ENCODE results near the gene SIMC1. TPM values are rescaled to one million over a fixed set of nuclear protein-coding genes. Genes with fewer than 3 reads are reported as not detected.
"Not testable (repeated sequence)": the region's sequence is repeated elsewhere in the genome, so short reads cannot be mapped to it uniquely, and the experiment has no call there.

SIMC1 gene
- total RNA-seq, 2 experiments from 2014 or later: 24.6 to 36.9 TPM

GRCh38 chr5:176290057-176290840 lies 52.0 kb downstream of the SIMC1 start:
- H3K36me3 Mint-ChIP-seq; H3K4me1 Mint-ChIP-seq; DNase-seq; H3K4me3 Mint-ChIP-seq; CTCF ChIA-PET; ATAC-seq; H3K27me3 Mint-ChIP-seq; H3K27ac Mint-ChIP-seq; H3K9me3 Mint-ChIP-seq (ENCODE audit: low read depth): not testable (repeated sequence)

GRCh38 chr5:176305356-176305755 lies 67.1 kb downstream of the SIMC1 start:
- H3K4me1 Mint-ChIP-seq; H3K9me3 Mint-ChIP-seq (ENCODE audit: low read depth); ATAC-seq; H3K4me3 Mint-ChIP-seq; H3K27me3 Mint-ChIP-seq; DNase-seq; CTCF ChIA-PET; H3K27ac Mint-ChIP-seq: not testable (repeated sequence)
- peaks cover 36% of the 10 kb centered on the region for H3K36me3 Mint-ChIP-seq

GRCh38 chr5:176317534-176318374 lies 79.5 kb downstream of the SIMC1 start:
- Mint-ChIP-seq H3K36me3 (peaks cover 21% of the 10 kb centered on the region), H3K27me3 (no peaks in the 10 kb centered on the region), H3K27ac (no peak overlapping the region)

GRCh38 chr5:176319827-176320554 lies 81.8 kb downstream of the SIMC1 start:
- ATAC-seq (no peak), DNase-seq (no peak)
- Mint-ChIP-seq H3K4me1 (no peaks in the 10 kb centered on the region), H3K9me3 (ENCODE audit: low read depth) (no peaks in the 10 kb centered on the region), H3K27me3 (no peaks in the 10 kb centered on the region), H3K36me3 (peaks cover 16% of the 10 kb centered on the region), H3K27ac (no peak overlapping the region), H3K4me3 (no peak overlapping the region)
- CTCF ChIA-PET: no interaction called here

More at GRCh38 chr5:176317534-176318374, 79.5 kb downstream of the SIMC1 start:
- no peak for ATAC-seq
- CTCF ChIA-PET: no interaction called here
- DNase-seq: no peak
- no peak overlapping the region for H3K4me3 Mint-ChIP-seq
- H3K9me3 Mint-ChIP-seq (ENCODE audit: low read depth): no peaks in the 10 kb centered on the region
- no peaks in the 10 kb centered on the region for H3K4me1 Mint-ChIP-seq

GRCh38 chr5:176320577-176320976 lies 82.4 kb downstream of the SIMC1 start:
- Mint-ChIP-seq H3K27ac (no peak overlapping the region), H3K36me3 (peaks cover 10% of the 10 kb centered on the region), H3K27me3 (no peaks in the 10 kb centered on the region), H3K9me3 (ENCODE audit: low read depth) (no peaks in the 10 kb centered on the region), H3K4me3 (no peak overlapping the region), H3K4me1 (no peaks in the 10 kb centered on the region)
- DNase-seq (no peak), ATAC-seq (no peak)
- CTCF ChIA-PET: no interaction called here

GRCh38 chr5:176334031-176334770 lies 96.0 kb downstream of the SIMC1 start:
- no peaks in the 10 kb centered on the region for H3K4me1 Mint-ChIP-seq
- H3K4me3 Mint-ChIP-seq: no peak overlapping the region
- peaks cover 26% of the 10 kb centered on the region for H3K36me3 Mint-ChIP-seq
- H3K27ac Mint-ChIP-seq: no peak overlapping the region
- H3K27me3 Mint-ChIP-seq: no peaks in the 10 kb centered on the region
- peaks cover 6% of the 10 kb centered on the region for H3K9me3 Mint-ChIP-seq (ENCODE audit: low read depth)
- CTCF ChIA-PET: no interaction called here
- no peak for ATAC-seq
- no peak for DNase-seq

- Mint-ChIP-seq H3K4me1 (no peaks in the 10 kb centered on the region), H3K27me3 (no peaks in the 10 kb centered on the region), H3K36me3 (peaks cover 21% of the 10 kb centered on the region), H3K9me3 (ENCODE audit: low read depth) (peaks cover 6% of the 10 kb centered on the region), H3K27ac (no peak overlapping the region), H3K4me3 (no peak overlapping the region)
- CTCF ChIA-PET: no interaction called here
- no peak for DNase-seq
- no peak for ATAC-seq
Measured at GRCh38 chr5:176337913-176338312, 99.7 kb downstream of the SIMC1 start.

GRCh38 chr5:176339304-176339703 lies 101.1 kb downstream of the SIMC1 start:
- peaks cover 13% of the 10 kb centered on the region for H3K36me3 Mint-ChIP-seq
- ATAC-seq: no peak
- no peak for DNase-seq
- H3K4me3 Mint-ChIP-seq: no peak overlapping the region
- no peak overlapping the region for H3K27ac Mint-ChIP-seq
- no peaks in the 10 kb centered on the region for H3K4me1 Mint-ChIP-seq
- H3K27me3 Mint-ChIP-seq: no peaks in the 10 kb centered on the region
- no peaks in the 10 kb centered on the region for H3K9me3 Mint-ChIP-seq (ENCODE audit: low read depth)
- CTCF ChIA-PET: interaction anchor here (1.7 kb wide), 1 partner anchor 9 kb away, joined by 3 read pairs; no protein-coding TSS in a partner anchor

- no peaks in the 10 kb centered on the region for H3K4me1 Mint-ChIP-seq
- no peak for DNase-seq
- no peak for ATAC-seq
- peaks cover 16% of the 10 kb centered on the region for H3K36me3 Mint-ChIP-seq
- CTCF ChIA-PET: interaction anchor here (1.5 kb wide), 1 partner anchor 18 kb away, joined by 3 read pairs; no protein-coding TSS in a partner anchor
- H3K27ac Mint-ChIP-seq: no peak overlapping the region
- H3K27me3 Mint-ChIP-seq: no peaks in the 10 kb centered on the region
- no peak overlapping the region for H3K4me3 Mint-ChIP-seq
- H3K9me3 Mint-ChIP-seq (ENCODE audit: low read depth): no peaks in the 10 kb centered on the region
Measured at GRCh38 chr5:176341325-176342157, 103.3 kb downstream of the SIMC1 start.

- DNase-seq: no peak
- ATAC-seq: no peak
- Mint-ChIP-seq H3K4me1 (no peaks in the 10 kb centered on the region), H3K9me3 (ENCODE audit: low read depth) (no peaks in the 10 kb centered on the region), H3K27me3 (no peaks in the 10 kb centered on the region), H3K27ac (no peak overlapping the region), H3K36me3 (peaks cover 14% of the 10 kb centered on the region), H3K4me3 (no peak overlapping the region)
- CTCF ChIA-PET: no interaction called here
Measured at GRCh38 chr5:176342158-176342483, 103.9 kb downstream of the SIMC1 start.

GRCh38 chr5:176342766-176343458 lies 104.7 kb downstream of the SIMC1 start:
- H3K4me3 Mint-ChIP-seq: no peak overlapping the region
- DNase-seq: no peak
- H3K27ac Mint-ChIP-seq: no peak overlapping the region
- no peaks in the 10 kb centered on the region for H3K4me1 Mint-ChIP-seq
- H3K27me3 Mint-ChIP-seq: no peaks in the 10 kb centered on the region
- CTCF ChIA-PET: no interaction called here
- H3K36me3 Mint-ChIP-seq: peaks cover 18% of the 10 kb centered on the region
- ATAC-seq: no peak
- no peaks in the 10 kb centered on the region for H3K9me3 Mint-ChIP-seq (ENCODE audit: low read depth)

GRCh38 chr5:176350416-176350815 lies 112.2 kb downstream of the SIMC1 start:
- no peaks in the 10 kb centered on the region for H3K27me3 Mint-ChIP-seq
- no peaks in the 10 kb centered on the region for H3K9me3 Mint-ChIP-seq (ENCODE audit: low read depth)
- peaks cover 61% of the 10 kb centered on the region for H3K36me3 Mint-ChIP-seq
- no peak for DNase-seq
- peaks cover 5% of the 10 kb centered on the region for H3K4me1 Mint-ChIP-seq
- no peak overlapping the region for H3K4me3 Mint-ChIP-seq
- no peak for ATAC-seq
- H3K27ac Mint-ChIP-seq: no peak overlapping the region
- CTCF ChIA-PET: no interaction called here
